Caco-2 (cell line): ENCODE measurements around the gene CDX2. TPM values are rescaled to one million over a fixed set of nuclear protein-coding genes. Genes with fewer than 3 reads are reported as not detected.

ENCODE experiments used
- BruUV-seq: library from RNA; stranded (reverse); fragments of 400-500 nt; replicated peaks from 2 replicates; lab custom pipeline; 2021; lab: Mats Ljungman, UMichigan
- CTCF ChIA-PET: fragments of 300-600 bp; sonication (Branson Sonifier 250); formaldehyde crosslinking; loops from one replicate; lab custom pipeline; 2022; ENCODE audit warnings: antibody characterized with exemption; lab: Charles Lee
- POLR2A ChIA-PET: fragments of 300-600 bp; sonication (Branson Sonifier 250); formaldehyde crosslinking; loops from one replicate; lab custom pipeline; 2022; ENCODE audit warnings: antibody characterized with exemption; lab: Charles Lee
- DNase-seq, 2 experiments: peaks; one replicate each; pipeline versions ENCODE4 v3.0.0 to v3.0.0-alpha.2; 2020 to 2022
- H3K27me3 ChIP-seq: replicated peaks from 2 replicates; pipeline ENCODE4 v1.6.0; 2011; ENCODE audit warnings: low read length; ENCODE audit not compliant: control insufficient read depth, insufficient read depth
- H3K36me3 ChIP-seq: 2 replicates; pipeline ENCODE4 v1.5.1; 2011; ENCODE audit warnings: low read length; ENCODE audit not compliant: control insufficient read depth, insufficient read depth
- H3K4me1 ChIP-seq: fragments of 250-450 bp; sonication (Bioruptor Pico); 2 replicates; pipeline ENCODE4 v1.5.1; 2020; ENCODE audit warnings: mild to moderate bottlenecking
- H3K4me3 ChIP-seq: 2 replicates; pipeline ENCODE4 v1.5.1; 2011; ENCODE audit warnings: low read depth, mild to moderate bottlenecking, control low read depth, low read length
- H3K9me3 ChIP-seq: fragments of 250-450 bp; sonication (Bioruptor Pico); 2 replicates; pipeline ENCODE4 v1.5.1; 2020; ENCODE audit warnings: mild to moderate bottlenecking, moderate library complexity
- H3K27ac Mint-ChIP-seq: one replicate; pipeline ENCODE4 v1.8.0; 2022; ENCODE audit warnings: mixed read lengths; ENCODE audit not compliant: unreplicated experiment
- H3K27me3 Mint-ChIP-seq: one replicate; pipeline ENCODE4 v1.8.0; 2022; ENCODE audit warnings: mixed read lengths; ENCODE audit not compliant: insufficient read depth, unreplicated experiment
- H3K36me3 Mint-ChIP-seq: one replicate; pipeline ENCODE4 v1.8.0; 2022; ENCODE audit warnings: mild to moderate bottlenecking, mixed read lengths; ENCODE audit not compliant: insufficient read depth, unreplicated experiment
- H3K4me1 Mint-ChIP-seq: one replicate; pipeline ENCODE4 v1.8.0; 2022; ENCODE audit warnings: low read depth, mixed read lengths; ENCODE audit not compliant: unreplicated experiment
- H3K4me3 Mint-ChIP-seq: one replicate; pipeline ENCODE4 v1.8.0; 2022; ENCODE audit warnings: mild to moderate bottlenecking, moderate library complexity, mixed read lengths; ENCODE audit not compliant: unreplicated experiment
- H3K9me3 Mint-ChIP-seq: one replicate; pipeline ENCODE4 v1.8.0; 2022; ENCODE audit warnings: mixed read lengths; ENCODE audit not compliant: unreplicated experiment
- intact Hi-C: fragments of 100-400 bp; cut with micrococcal nuclease; formaldehyde crosslinking; loops from one replicate; pipeline ENCODE4 v1.10.0; 2022; ENCODE audit not compliant: unreplicated experiment
- total RNA-seq: library from RNA; stranded (reverse); gene quantifications from 2 replicates; pipeline ENCODE4 v1.2.3, GENCODE V29; 2022
- TF ChIP-seq, protein P1 (sequence below), 2 experiments: fragments of 200-600 bp in 1 of 2; IDR thresholded peaks; 1 replicate in 1 of 2; 2 replicates in 1 of 2; pipeline versions ENCODE4 v1.5.1 to v1.8.0; 2011 to 2022; ENCODE audit warnings: antibody characterized with exemption in 1 of 2, control low read depth in 1 of 2, inconsistent platforms in 1 of 2, low read depth in 1 of 2, low read length in 1 of 2, mild to moderate bottlenecking in 1 of 2, moderate library complexity in 1 of 2; ENCODE audit not compliant: insufficient read depth in 1 of 2, severe bottlenecking in 1 of 2, unreplicated experiment in 1 of 2

Gene CDX2
- total RNA-seq, 1 experiment from 2014 or later: 104 TPM

DNA sequence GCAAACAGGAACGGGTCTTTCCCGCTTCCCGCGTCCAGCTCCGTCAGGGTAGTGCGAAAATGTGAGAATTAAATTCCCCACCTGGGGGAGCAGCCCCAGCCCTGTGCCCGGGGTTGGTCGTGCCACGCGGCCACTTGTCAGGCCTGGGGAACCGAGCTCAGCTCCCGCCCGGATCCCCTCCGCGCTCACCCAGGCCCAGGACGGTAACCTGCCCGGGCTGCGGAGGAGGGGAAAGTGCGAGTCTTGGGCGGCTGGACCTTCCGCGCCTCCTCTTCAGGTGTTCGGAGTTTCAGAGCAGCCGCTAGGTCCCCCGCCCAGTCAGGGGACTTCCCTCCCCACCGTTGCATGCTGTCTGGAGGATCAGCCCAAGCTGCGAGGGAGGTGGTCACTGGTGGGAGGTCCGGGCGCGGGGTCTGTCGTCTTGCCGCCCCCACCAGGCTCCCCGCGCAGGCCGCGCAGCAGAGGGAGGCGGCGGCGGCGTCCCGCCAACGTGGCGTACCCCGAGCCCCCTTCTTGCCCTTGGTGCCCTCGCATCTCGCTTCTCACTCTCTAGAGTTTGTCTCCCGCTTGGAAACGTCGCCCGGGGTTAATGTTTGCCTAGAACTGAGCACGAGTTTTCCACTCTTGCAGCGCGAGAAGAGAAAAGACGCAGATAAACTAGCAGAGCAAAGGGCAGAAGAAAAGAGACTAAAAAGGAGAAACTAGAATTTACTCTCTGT is 11.3 kb upstream of the CDX2 start:
- H3K4me3 ChIP-seq: peak overlapping the region; percentile 61
- peaks cover 43% of the 10 kb centered on the region for H3K4me1 Mint-ChIP-seq
- peak; percentile 70 to 79 for DNase-seq
- no peaks in the 10 kb centered on the region for H3K9me3 ChIP-seq
- peaks cover 3% of the 10 kb centered on the region for H3K36me3 Mint-ChIP-seq
- no peaks in the 10 kb centered on the region for H3K27me3 ChIP-seq
- H3K27ac Mint-ChIP-seq: peak overlapping the region; percentile 79
- no peaks in the 10 kb centered on the region for H3K9me3 Mint-ChIP-seq
- ChIA-PET CTCF (interaction anchor here (0.6 to 2.2 kb wide), 8 partner anchors 13 to 618 kb away, joined by 3 to 10 read pairs (median 3); no protein-coding TSS in a partner anchor), POLR2A (interaction anchor here (0.6 to 1.2 kb wide), 3 partner anchors 11 to 577 kb away, joined by 3 to 10 read pairs (median 3); partner anchors contain the start of gene CDX2)
- no peaks in the 10 kb centered on the region for H3K36me3 ChIP-seq
- H3K27me3 Mint-ChIP-seq: no peaks in the 10 kb centered on the region
- TF ChIP-seq, protein P1, sequence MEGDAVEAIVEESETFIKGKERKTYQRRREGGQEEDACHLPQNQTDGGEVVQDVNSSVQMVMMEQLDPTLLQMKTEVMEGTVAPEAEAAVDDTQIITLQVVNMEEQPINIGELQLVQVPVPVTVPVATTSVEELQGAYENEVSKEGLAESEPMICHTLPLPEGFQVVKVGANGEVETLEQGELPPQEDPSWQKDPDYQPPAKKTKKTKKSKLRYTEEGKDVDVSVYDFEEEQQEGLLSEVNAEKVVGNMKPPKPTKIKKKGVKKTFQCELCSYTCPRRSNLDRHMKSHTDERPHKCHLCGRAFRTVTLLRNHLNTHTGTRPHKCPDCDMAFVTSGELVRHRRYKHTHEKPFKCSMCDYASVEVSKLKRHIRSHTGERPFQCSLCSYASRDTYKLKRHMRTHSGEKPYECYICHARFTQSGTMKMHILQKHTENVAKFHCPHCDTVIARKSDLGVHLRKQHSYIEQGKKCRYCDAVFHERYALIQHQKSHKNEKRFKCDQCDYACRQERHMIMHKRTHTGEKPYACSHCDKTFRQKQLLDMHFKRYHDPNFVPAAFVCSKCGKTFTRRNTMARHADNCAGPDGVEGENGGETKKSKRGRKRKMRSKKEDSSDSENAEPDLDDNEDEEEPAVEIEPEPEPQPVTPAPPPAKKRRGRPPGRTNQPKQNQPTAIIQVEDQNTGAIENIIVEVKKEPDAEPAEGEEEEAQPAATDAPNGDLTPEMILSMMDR (IDR thresholded peaks at IDR 0.05; ENCODE audit: insufficient read depth in 1 of 2, low read depth in 1 of 2, low read length in 1 of 2, severe bottlenecking in 1 of 2, unreplicated experiment in 1 of 2): no peak
- intact Hi-C loops: no loop called here
- H3K4me3 Mint-ChIP-seq: peak overlapping the region; percentile 82
- peaks cover 42% of the 10 kb centered on the region for H3K4me1 ChIP-seq
- BruUV-seq: no TSS peak

DNA sequence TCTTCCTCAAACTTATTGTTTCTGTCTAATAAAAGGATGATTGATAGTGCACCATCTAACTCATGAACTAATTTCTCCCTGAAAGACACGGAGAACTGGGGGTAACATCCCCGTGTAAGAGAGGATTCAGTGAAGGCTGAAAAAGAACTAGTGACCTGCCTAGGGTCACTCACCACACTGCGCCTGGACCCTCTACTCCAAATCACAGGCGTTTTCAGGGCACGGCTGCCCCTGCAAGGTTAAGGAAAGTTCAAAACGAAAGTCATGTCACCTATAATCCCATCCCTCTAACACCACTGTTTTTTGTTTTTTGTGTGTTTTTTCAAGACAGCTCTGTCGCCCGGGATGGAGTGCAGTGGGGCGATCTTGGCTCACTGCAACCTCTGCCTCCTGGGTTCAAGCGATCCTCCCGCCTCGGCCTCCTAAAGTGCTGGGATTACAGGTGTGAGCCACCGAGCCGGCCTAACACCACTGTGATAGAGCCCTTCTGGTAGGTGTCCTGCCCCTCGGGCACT is 10.7 kb upstream of the CDX2 start:
- TSS peak; percentile 21 for BruUV-seq
- Mint-ChIP-seq H3K27me3 (no peaks in the 10 kb centered on the region), H3K4me1 (peaks cover 43% of the 10 kb centered on the region), H3K9me3 (no peaks in the 10 kb centered on the region), H3K4me3 (peak overlapping the region; percentile 82), H3K27ac (peak overlapping the region; percentile 79), H3K36me3 (peaks cover 5% of the 10 kb centered on the region)
- Histone ChIP-seq H3K27me3 (no peaks in the 10 kb centered on the region), H3K4me1 (peaks cover 42% of the 10 kb centered on the region), H3K4me3 (peak overlapping the region; percentile 61), H3K36me3 (no peaks in the 10 kb centered on the region), H3K9me3 (no peaks in the 10 kb centered on the region)
- TF ChIP-seq, protein P1 (IDR thresholded peaks at IDR 0.05; ENCODE audit: insufficient read depth in 1 of 2, low read depth in 1 of 2, low read length in 1 of 2, severe bottlenecking in 1 of 2, unreplicated experiment in 1 of 2): no peak
- intact Hi-C loops: loop anchor here (2.0 kb wide), 1 partner anchor 19 kb away; no protein-coding TSS in a partner anchor
- ChIA-PET CTCF (interaction anchor here (1.4 to 2.2 kb wide), 2 partner anchors 26 to 153 kb away, joined by 3 to 10 read pairs; no protein-coding TSS in a partner anchor), POLR2A (no interaction called here)
- no peak for DNase-seq

GRCh38 chr13:27979001-27979643 is 10.0 kb upstream of the CDX2 start:
- BruUV-seq: no TSS peak
- CTCF ChIA-PET: interaction anchor here (1.0 to 2.2 kb wide), 6 partner anchors 15 to 153 kb away, joined by 3 to 10 read pairs (median 7); no protein-coding TSS in a partner anchor
- POLR2A ChIA-PET: interaction anchor here (2.0 kb wide), 1 partner anchor 10 kb away, joined by 13 read pairs; the partner anchor contains the start of gene CDX2

More at GRCh38 chr13:27979001-27979643, 10.0 kb upstream of the CDX2 start:
- no peak for DNase-seq
- Mint-ChIP-seq H3K4me1 (peaks cover 39% of the 10 kb centered on the region), H3K36me3 (peaks cover 5% of the 10 kb centered on the region), H3K4me3 (peak overlapping the region; percentile 82), H3K27ac (peak overlapping the region; percentile 79), H3K9me3 (no peaks in the 10 kb centered on the region), H3K27me3 (no peaks in the 10 kb centered on the region)
- TF ChIP-seq, protein P1 (IDR thresholded peaks at IDR 0.05; ENCODE audit: insufficient read depth in 1 of 2, low read depth in 1 of 2, low read length in 1 of 2, severe bottlenecking in 1 of 2, unreplicated experiment in 1 of 2): no peak
- intact Hi-C loops: loop anchor here (2.0 kb wide), 1 partner anchor 18 kb away; no protein-coding TSS in a partner anchor
- Histone ChIP-seq H3K27me3 (no peaks in the 10 kb centered on the region), H3K9me3 (no peaks in the 10 kb centered on the region), H3K36me3 (no peaks in the 10 kb centered on the region), H3K4me1 (peaks cover 42% of the 10 kb centered on the region), H3K4me3 (peak overlapping the region; percentile 85)
